Vagina (tissue), 2 donors: ENCODE results near the gene RAVER2. TPM values are rescaled to one million over a fixed set of nuclear protein-coding genes. Genes with fewer than 3 reads are reported as not detected.

Experiments used
- DNase-seq, 2 donors: peaks; one replicate each; pipeline ENCODE4 v3.0.0-alpha.2; 2017; ENCODE audit errors: extremely low spot score in 2 of 2
- H3K27ac ChIP-seq: fragments of 200-600 bp; sonication (generic); one replicate; pipeline ENCODE4 v1.5.1; 2019
- H3K27me3 ChIP-seq: fragments of 200-600 bp; sonication (generic); one replicate; pipeline ENCODE4 v1.5.1; 2019
- H3K36me3 ChIP-seq, 2 donors: fragments of 200-600 bp; sonication (generic); one replicate each; pipeline ENCODE4 v1.5.1; 2017 to 2019
- H3K4me1 ChIP-seq: fragments of 200-600 bp; sonication (generic); one replicate; pipeline ENCODE4 v1.5.1; 2019
- H3K4me3 ChIP-seq, 2 donors: fragments of 200-600 bp; sonication (generic); 1 replicate in 1 of 2; 2 replicates in 1 of 2; pipeline ENCODE4 v1.5.1; 2016 to 2019
- H3K9me3 ChIP-seq: fragments of 200-600 bp; sonication (generic); one replicate; pipeline ENCODE4 v1.5.1; 2019
- POLR2A ChIP-seq, 2 donors: fragments of 450-650 bp; IDR thresholded peaks; one replicate each; pipeline ENCODE4 v1.6.1; 2017; ENCODE audit warnings: antibody characterized with exemption in 2 of 2, mild to moderate bottlenecking in 2 of 2, moderate library complexity in 2 of 2
- POLR2AphosphoS5 ChIP-seq, 2 donors: sonication (generic); formaldehyde crosslinking; IDR thresholded peaks; one replicate each; pipeline ENCODE4 v1.9.0; 2017; ENCODE audit warnings: antibody characterized with exemption in 2 of 2, mild to moderate bottlenecking in 2 of 2, low read depth in 1 of 2; ENCODE audit not compliant: insufficient read depth in 1 of 2
- intact Hi-C: fragments of 100-400 bp; cut with DNase I; formaldehyde crosslinking; loops from one replicate; pipeline ENCODE4 v1.15.1; 2023
- total RNA-seq: library from RNA; depleted of rRNA; stranded (reverse); fragments of >200 nt; gene quantifications from one replicate; pipeline ENCODE4 v1.2.3, GENCODE V29; 2016
- TF ChIP-seq, protein P1 (sequence below), 3 experiments: fragments of 450-650 bp in 2 of 3; fragments of 200-600 bp in 1 of 3; sonication (generic) in 1 of 3; IDR thresholded peaks; one replicate each; pipeline ENCODE4 v1.5.1; 2017 to 2019; ENCODE audit warnings: antibody characterized with exemption in 3 of 3, mild to moderate bottlenecking in 2 of 3, moderate library complexity in 2 of 3

The RAVER2 gene
- total RNA-seq, 1 donor from 2014 or later, result 15.0 TPM

DNA sequence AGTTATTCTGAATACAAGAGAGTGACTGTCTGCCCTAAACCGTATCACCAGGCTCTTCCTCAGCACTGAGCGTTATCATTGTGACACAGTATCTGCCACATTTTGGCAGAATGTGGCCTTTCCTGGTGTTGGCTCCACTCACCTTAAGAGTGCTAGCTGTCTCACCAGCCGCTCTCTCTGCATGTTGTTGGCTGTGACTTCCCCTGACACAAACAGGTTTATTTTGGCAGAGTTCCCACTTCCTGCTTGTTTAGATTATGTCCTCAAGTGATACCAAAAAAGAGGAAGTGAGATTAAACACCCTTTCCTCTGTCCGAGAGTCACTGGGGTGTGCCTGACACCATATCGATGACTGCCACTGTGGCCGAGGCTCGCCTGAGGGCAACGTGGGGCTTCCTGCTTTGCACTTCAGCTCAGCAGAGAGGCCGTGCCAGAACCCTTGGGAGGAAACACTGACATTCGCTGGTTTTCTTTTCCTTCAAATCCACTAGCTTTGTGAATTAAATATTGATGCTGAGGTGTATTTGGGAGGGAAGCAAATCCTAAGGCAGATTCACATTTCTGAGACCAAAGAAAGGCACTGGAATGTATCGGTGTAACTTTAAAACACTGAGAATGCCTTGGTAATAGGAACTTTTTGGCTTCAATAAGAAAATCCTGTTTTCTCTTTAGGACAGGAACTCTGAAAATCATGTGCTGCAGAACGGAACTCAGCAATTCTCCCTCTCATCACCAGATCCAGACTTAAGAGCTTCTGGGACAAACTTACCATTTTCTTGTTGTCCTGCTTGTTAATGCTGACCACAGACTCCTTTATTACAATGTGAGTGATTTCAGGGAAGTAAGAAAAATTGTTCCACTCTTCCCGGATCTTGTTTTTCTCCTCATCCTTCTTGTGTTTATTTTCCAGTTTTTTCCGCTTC lies 119.4 kb downstream of the RAVER2 start:
- intact Hi-C loops, result no loop called here
- DNase-seq, result peak in 1 of 2 donors; percentile 0
- H3K36me3 ChIP-seq, result peaks cover 0 to 40% of the 10 kb centered on the region in 2 donors
- no peaks in the 10 kb centered on the region for H3K4me1 ChIP-seq
- H3K4me3 ChIP-seq, result no peak overlapping the region
- TF ChIP-seq, protein P1, sequence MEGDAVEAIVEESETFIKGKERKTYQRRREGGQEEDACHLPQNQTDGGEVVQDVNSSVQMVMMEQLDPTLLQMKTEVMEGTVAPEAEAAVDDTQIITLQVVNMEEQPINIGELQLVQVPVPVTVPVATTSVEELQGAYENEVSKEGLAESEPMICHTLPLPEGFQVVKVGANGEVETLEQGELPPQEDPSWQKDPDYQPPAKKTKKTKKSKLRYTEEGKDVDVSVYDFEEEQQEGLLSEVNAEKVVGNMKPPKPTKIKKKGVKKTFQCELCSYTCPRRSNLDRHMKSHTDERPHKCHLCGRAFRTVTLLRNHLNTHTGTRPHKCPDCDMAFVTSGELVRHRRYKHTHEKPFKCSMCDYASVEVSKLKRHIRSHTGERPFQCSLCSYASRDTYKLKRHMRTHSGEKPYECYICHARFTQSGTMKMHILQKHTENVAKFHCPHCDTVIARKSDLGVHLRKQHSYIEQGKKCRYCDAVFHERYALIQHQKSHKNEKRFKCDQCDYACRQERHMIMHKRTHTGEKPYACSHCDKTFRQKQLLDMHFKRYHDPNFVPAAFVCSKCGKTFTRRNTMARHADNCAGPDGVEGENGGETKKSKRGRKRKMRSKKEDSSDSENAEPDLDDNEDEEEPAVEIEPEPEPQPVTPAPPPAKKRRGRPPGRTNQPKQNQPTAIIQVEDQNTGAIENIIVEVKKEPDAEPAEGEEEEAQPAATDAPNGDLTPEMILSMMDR (IDR thresholded peaks at IDR 0.05), result no peak
- peak; percentile 51 to 65 for TF ChIP-seq POLR2AphosphoS5 (IDR thresholded peaks at IDR 0.05; ENCODE audit: insufficient read depth in 1 of 2, low read depth in 1 of 2)
- no peaks in the 10 kb centered on the region for H3K27me3 ChIP-seq
- H3K27ac ChIP-seq, result peak overlapping the region; percentile 9
- H3K9me3 ChIP-seq, result no peaks in the 10 kb centered on the region

DNA sequence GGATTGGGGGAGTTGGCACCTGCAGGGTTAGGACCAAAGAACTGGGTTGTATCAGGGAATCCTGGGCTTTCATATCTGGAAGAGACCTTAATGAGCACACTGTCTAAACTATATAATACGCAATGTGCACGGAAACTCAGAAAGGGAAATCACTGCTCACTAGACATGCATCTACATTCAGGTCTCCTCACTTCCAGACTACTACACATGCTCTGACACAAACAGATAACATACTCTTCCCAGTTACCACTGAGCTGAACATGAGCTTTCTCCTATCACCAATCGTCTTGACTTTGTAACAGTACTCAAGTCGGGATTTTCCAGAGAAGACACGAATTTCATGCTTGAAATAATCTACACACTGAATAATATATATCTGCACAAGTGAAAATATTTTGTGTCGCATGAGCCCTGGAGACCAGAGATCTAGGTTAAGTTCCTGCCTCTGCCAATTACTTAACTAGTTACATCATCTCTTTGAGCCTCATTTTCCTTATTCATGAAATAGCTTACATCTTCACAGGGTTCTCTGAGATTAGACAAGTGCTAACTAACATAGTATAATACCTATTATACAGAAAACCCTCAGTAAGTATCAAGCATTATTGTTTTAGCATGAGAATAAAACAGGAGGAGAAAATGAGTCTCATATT lies 120.4 kb downstream of the RAVER2 start:
- Histone ChIP-seq H3K4me3 (no peak overlapping the region), H3K27ac (peak overlapping the region; percentile 9), H3K27me3 (no peaks in the 10 kb centered on the region), H3K9me3 (no peaks in the 10 kb centered on the region), H3K36me3 (peaks cover 0 to 39% of the 10 kb centered on the region in 2 donors), H3K4me1 (no peaks in the 10 kb centered on the region)
- intact Hi-C loops, result no loop called here
- DNase-seq, result peak in 1 of 2 donors; percentile 56
- no peak for TF ChIP-seq POLR2A (IDR thresholded peaks at IDR 0.05)
- TF ChIP-seq POLR2AphosphoS5 (IDR thresholded peaks at IDR 0.05; ENCODE audit: insufficient read depth in 1 of 2, low read depth in 1 of 2), result no peak
- TF ChIP-seq, protein P1 (IDR thresholded peaks at IDR 0.05), result no peak

DNA sequence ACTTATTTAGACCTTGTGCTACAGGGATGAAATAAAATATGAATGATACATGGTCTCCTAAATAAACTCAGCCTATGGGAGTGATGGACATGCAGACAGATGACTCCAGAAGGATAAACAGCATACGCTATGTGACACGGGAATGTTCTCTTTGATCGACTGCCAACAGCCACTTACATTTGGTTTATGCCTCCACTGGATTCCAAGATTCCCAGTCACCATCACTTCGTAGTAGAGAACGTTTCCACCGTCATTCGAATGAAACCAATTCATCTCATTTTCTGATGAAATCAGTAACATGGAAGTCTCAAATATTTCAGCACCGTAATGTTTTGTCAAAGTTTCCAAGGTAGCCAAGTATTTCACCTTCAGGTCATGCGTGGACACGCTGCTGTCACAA lies 121.8 kb downstream of the RAVER2 start:
- peak in 1 of 2 donors; percentile 1 for DNase-seq
- no peak overlapping the region for H3K4me3 ChIP-seq
- no peaks in the 10 kb centered on the region for H3K9me3 ChIP-seq
- intact Hi-C loops, result no loop called here
- H3K27me3 ChIP-seq, result no peaks in the 10 kb centered on the region
- H3K36me3 ChIP-seq, result peaks cover 0 to 53% of the 10 kb centered on the region in 2 donors
- TF ChIP-seq POLR2A (IDR thresholded peaks at IDR 0.05) (no peak), POLR2AphosphoS5 (IDR thresholded peaks at IDR 0.05; ENCODE audit: insufficient read depth in 1 of 2, low read depth in 1 of 2) (no peak)
- TF ChIP-seq, protein P1 (IDR thresholded peaks at IDR 0.05), result no peak
- no peaks in the 10 kb centered on the region for H3K4me1 ChIP-seq
- no peak overlapping the region for H3K27ac ChIP-seq

DNA sequence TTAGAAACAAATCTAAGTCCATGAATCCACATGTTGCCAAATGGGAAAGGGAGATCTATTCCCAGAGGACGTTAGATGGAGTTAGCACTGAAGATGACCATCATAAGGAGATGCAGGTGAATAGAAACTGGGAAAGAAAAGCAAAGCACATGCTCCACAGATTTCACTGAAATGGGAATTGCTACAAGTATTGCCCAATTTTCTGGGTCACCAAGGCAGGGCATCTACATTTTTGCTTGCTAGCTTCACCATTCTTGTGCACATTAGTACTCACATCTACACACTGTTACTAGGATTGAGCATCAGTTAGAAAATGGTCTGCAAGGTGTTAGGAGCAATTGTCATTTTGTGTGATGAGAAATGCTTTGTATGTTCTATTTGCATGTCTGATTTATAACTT lies 122.4 kb downstream of the RAVER2 start:
- no peak overlapping the region for H3K27ac ChIP-seq
- H3K4me1 ChIP-seq, result no peaks in the 10 kb centered on the region
- DNase-seq, result no peak
- TF ChIP-seq POLR2AphosphoS5 (IDR thresholded peaks at IDR 0.05; ENCODE audit: insufficient read depth in 1 of 2, low read depth in 1 of 2), result no peak
- no peak overlapping the region for H3K4me3 ChIP-seq
- H3K9me3 ChIP-seq, result no peaks in the 10 kb centered on the region
- no peaks in the 10 kb centered on the region for H3K27me3 ChIP-seq
- intact Hi-C loops, result no loop called here
- peaks cover 0 to 57% of the 10 kb centered on the region in 2 donors for H3K36me3 ChIP-seq

DNA sequence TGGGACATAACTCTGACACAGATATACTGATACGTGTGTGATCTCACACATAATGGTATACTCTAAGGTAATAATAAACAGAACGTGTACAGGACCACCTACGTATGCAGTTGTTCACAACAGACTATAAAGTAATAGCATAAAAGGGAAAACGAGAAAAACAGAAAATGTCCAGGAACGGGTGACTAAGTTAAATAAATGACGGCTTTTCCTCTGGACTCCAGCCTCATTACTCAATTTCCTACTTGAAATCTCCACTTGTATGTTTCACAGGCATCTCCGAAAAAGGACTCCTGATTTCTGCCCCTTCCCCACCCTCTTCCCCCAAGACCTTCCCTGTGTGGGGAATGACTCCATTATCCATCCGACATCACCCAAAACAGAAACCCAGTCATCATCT lies 126.4 kb downstream of the RAVER2 start:
- no peaks in the 10 kb centered on the region for H3K9me3 ChIP-seq
- peaks cover 0 to 70% of the 10 kb centered on the region in 2 donors for H3K36me3 ChIP-seq
- H3K4me3 ChIP-seq, result no peak overlapping the region
- no peak overlapping the region for H3K27ac ChIP-seq
- intact Hi-C loops, result no loop called here
- no peak for DNase-seq
- H3K27me3 ChIP-seq, result no peaks in the 10 kb centered on the region
- no peaks in the 10 kb centered on the region for H3K4me1 ChIP-seq
- TF ChIP-seq, protein P1 (IDR thresholded peaks at IDR 0.05), result no peak
- TF ChIP-seq POLR2AphosphoS5 (IDR thresholded peaks at IDR 0.05; ENCODE audit: insufficient read depth in 1 of 2, low read depth in 1 of 2) (no peak), POLR2A (IDR thresholded peaks at IDR 0.05) (no peak)
